ENCODE results near the gene MSLN.
"Not testable (repeated sequence)": the region's sequence is repeated elsewhere in the genome, so short reads cannot be mapped to it uniquely, and the experiment has no call there.

MSLN gene

DNA sequence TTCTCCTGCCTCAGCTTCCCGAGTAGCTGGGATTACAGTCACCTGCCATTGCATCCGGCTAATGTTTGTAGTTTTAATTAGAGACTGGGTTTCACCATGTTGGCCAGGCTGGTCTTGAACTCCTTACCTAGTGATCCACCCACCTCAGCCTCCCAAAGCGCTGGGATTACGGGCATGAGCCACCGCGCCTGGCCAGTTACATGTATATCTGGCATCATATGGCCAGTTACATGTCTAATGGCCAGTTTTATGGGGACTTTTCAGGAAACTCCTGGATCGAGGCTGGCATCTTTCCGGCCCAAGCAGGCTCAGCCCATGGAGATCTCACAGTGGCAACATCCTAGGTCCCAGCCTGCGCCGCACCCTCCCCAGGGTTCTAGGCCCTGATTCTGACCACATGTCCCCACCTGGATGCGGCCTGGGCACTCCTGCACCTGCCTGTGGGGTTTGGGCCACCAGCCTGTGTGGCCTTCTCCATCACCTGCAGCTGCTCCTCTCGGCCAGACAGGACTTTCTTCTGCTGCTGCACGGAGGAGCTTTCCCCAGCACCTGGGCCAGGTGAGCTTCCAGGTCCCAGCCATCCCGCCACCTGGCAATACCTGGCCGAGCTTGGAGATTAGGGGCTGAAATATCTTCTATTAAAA, 18.4 kb upstream of the MSLN start:
- no peaks in the 10 kb centered on the region for H4K20me1 ChIP-seq (ENCODE audit: insufficient read depth)
- H3K4me1 ChIP-seq (ENCODE audit: low read depth, poor library complexity, severe bottlenecking), result peaks cover 18% of the 10 kb centered on the region
- H3K79me2 ChIP-seq (ENCODE audit: insufficient read depth, low read depth), result peaks cover 10% of the 10 kb centered on the region; the same call in 1 of the 2 replicates
- no peak overlapping the region for H3K4me2 ChIP-seq
- H2AFZ ChIP-seq (ENCODE audit: low read depth), result no peak overlapping the region
- H3K9ac ChIP-seq, result no peak overlapping the region
- H3K36me3 ChIP-seq (ENCODE audit: insufficient read depth), result no peaks in the 10 kb centered on the region
- TF ChIP-seq, protein P1, sequence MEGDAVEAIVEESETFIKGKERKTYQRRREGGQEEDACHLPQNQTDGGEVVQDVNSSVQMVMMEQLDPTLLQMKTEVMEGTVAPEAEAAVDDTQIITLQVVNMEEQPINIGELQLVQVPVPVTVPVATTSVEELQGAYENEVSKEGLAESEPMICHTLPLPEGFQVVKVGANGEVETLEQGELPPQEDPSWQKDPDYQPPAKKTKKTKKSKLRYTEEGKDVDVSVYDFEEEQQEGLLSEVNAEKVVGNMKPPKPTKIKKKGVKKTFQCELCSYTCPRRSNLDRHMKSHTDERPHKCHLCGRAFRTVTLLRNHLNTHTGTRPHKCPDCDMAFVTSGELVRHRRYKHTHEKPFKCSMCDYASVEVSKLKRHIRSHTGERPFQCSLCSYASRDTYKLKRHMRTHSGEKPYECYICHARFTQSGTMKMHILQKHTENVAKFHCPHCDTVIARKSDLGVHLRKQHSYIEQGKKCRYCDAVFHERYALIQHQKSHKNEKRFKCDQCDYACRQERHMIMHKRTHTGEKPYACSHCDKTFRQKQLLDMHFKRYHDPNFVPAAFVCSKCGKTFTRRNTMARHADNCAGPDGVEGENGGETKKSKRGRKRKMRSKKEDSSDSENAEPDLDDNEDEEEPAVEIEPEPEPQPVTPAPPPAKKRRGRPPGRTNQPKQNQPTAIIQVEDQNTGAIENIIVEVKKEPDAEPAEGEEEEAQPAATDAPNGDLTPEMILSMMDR (conservative IDR thresholded peaks at IDR 0.05; ENCODE audit: low read depth, low read length), result no peak
- H3K27me3 ChIP-seq (ENCODE audit: insufficient read depth, low read depth), result peaks cover 54% of the 10 kb centered on the region
- no peak overlapping the region for H3K4me3 ChIP-seq (IDR thresholded peaks at IDR 0.05; ENCODE audit: insufficient read depth, low read depth, low read length)
- H3K27ac ChIP-seq, result no peak overlapping the region

GRCh38 chr16:742894-743293, 17.6 kb upstream of the MSLN start:
- H3K27ac ChIP-seq; H3K9ac ChIP-seq; H3K4me3 ChIP-seq (IDR thresholded peaks at IDR 0.05; ENCODE audit: insufficient read depth, low read depth, low read length); H4K20me1 ChIP-seq (ENCODE audit: insufficient read depth); H3K4me2 ChIP-seq; H3K79me2 ChIP-seq (ENCODE audit: insufficient read depth, low read depth); H2AFZ ChIP-seq (ENCODE audit: low read depth); H3K36me3 ChIP-seq (ENCODE audit: insufficient read depth): not testable (repeated sequence)
- H3K27me3 ChIP-seq (ENCODE audit: insufficient read depth, low read depth), result peaks cover 61% of the 10 kb centered on the region
- H3K4me1 ChIP-seq (ENCODE audit: low read depth, poor library complexity, severe bottlenecking), result peaks cover 11% of the 10 kb centered on the region

DNA sequence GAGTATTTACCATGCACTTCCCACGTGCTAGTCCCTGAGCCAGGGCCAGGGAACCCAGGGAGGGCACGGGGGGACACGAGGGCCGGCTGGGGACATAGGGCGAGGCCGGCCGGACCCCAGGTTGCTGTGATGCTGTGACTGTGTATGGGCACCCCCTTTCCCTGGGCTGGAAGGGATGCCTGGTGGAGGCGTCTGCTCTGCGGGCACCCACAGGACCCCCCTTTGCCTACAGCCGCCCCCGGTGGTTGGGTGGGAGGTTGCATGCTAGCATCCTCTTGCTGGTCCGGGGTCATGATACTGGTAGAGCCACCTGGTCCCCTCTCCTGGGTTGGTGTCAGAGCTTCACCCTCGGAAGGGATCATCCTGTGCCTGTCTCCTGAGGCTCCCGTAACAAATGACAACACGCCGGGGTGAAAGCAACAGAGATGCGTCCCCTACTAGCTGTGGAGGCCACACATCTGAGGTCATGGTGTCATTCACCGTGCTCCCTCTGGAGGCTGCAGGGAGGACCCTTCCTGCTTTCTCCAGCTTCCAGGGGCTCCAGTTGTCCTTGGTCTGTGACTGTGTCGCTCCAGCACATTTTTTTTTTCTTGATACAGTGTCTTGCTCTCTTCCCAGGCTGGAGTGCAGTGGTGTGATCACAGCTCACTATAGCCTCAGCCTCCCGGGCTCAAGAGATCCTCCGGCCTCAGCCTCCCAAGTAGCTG, 16.6 kb upstream of the MSLN start:
- peaks cover 72% of the 10 kb centered on the region for H3K27me3 ChIP-seq (ENCODE audit: insufficient read depth, low read depth)
- no peak overlapping the region for H3K27ac ChIP-seq
- peaks cover 10% of the 10 kb centered on the region; the same call in 1 of the 2 replicates for H3K79me2 ChIP-seq (ENCODE audit: insufficient read depth, low read depth)
- H3K4me3 ChIP-seq (IDR thresholded peaks at IDR 0.05; ENCODE audit: insufficient read depth, low read depth, low read length), result no peak overlapping the region
- no peak overlapping the region for H3K9ac ChIP-seq
- H4K20me1 ChIP-seq (ENCODE audit: insufficient read depth), result no peaks in the 10 kb centered on the region
- no peak overlapping the region for H2AFZ ChIP-seq (ENCODE audit: low read depth)
- H3K4me2 ChIP-seq, result no peak overlapping the region
- H3K36me3 ChIP-seq (ENCODE audit: insufficient read depth), result no peaks in the 10 kb centered on the region
- H3K4me1 ChIP-seq (ENCODE audit: low read depth, poor library complexity, severe bottlenecking), result peaks cover 11% of the 10 kb centered on the region
- TF ChIP-seq, protein P1 (conservative IDR thresholded peaks at IDR 0.05; ENCODE audit: low read depth, low read length), result no peak

DNA sequence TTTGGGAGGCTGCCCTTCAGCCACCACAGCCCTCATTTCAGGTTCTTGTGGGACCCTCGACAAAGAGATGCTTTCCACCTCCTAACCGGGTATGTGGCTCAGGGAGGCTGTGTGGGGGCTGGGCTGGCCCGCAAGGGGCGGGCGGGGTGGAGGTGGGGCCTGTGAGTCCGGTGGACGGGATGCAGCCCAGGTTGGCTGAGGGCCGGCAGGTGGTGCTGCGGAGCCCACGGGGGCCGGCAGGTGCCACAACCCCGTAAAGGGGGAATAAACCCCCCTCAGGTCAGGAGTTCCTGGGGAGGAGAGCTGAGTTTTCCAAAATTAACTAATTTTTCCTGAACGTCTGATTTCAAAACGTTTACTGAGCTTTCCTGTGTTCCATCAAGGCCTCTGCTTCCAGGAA, 14.8 kb upstream of the MSLN start:
- Histone ChIP-seq H3K9ac (no peak overlapping the region), H3K27ac (no peak overlapping the region), H3K4me3 (IDR thresholded peaks at IDR 0.05; ENCODE audit: insufficient read depth, low read depth, low read length) (no peak overlapping the region), H3K36me3 (ENCODE audit: insufficient read depth) (no peaks in the 10 kb centered on the region), H4K20me1 (ENCODE audit: insufficient read depth) (no peaks in the 10 kb centered on the region), H3K4me2 (no peak overlapping the region), H3K27me3 (ENCODE audit: insufficient read depth, low read depth) (peaks cover 90% of the 10 kb centered on the region), H3K79me2 (ENCODE audit: insufficient read depth, low read depth) (no peaks in the 10 kb centered on the region), H2AFZ (ENCODE audit: low read depth) (no peak overlapping the region), H3K4me1 (ENCODE audit: low read depth, poor library complexity, severe bottlenecking) (peaks cover 4% of the 10 kb centered on the region)
- TF ChIP-seq, protein P1 (conservative IDR thresholded peaks at IDR 0.05; ENCODE audit: low read depth, low read length), result peak; percentile 42; the same call in 1 of the 2 replicates

GRCh38 chr16:746637-747036, 13.9 kb upstream of the MSLN start:
- Histone ChIP-seq H3K36me3 (ENCODE audit: insufficient read depth) (no peaks in the 10 kb centered on the region), H3K4me2 (no peak overlapping the region), H3K4me3 (IDR thresholded peaks at IDR 0.05; ENCODE audit: insufficient read depth, low read depth, low read length) (no peak overlapping the region), H4K20me1 (ENCODE audit: insufficient read depth) (no peaks in the 10 kb centered on the region), H3K27me3 (ENCODE audit: insufficient read depth, low read depth) (peaks cover 96% of the 10 kb centered on the region), H3K79me2 (ENCODE audit: insufficient read depth, low read depth) (no peaks in the 10 kb centered on the region), H3K27ac (no peak overlapping the region), H3K4me1 (ENCODE audit: low read depth, poor library complexity, severe bottlenecking) (no peaks in the 10 kb centered on the region), H3K9ac (no peak overlapping the region), H2AFZ (ENCODE audit: low read depth) (no peak overlapping the region)
- TF ChIP-seq, protein P1 (conservative IDR thresholded peaks at IDR 0.05; ENCODE audit: low read depth, low read length), result no peak

Data from KMS-11 (cell line).